Ishikawa (cell line): Measurements from ENCODE around the gene HIVEP1.

Source experiments
- EP300 ChIP-seq: IDR thresholded peaks from 2 replicates; pipeline ENCODE4 v1.6.1; 2012; ENCODE audit warnings: borderline replicate concordance
- NFIC ChIP-seq: IDR thresholded peaks from 2 replicates; pipeline ENCODE4 v1.6.1; 2012
- RAD21 ChIP-seq: IDR thresholded peaks from 2 replicates; pipeline ENCODE4 v1.6.1; 2012; ENCODE audit warnings: low read depth
- TAF1 ChIP-seq: IDR thresholded peaks from 2 replicates; pipeline ENCODE4 v1.6.1; 2012; ENCODE audit warnings: low read depth, mild to moderate bottlenecking
- TEAD4 ChIP-seq: IDR thresholded peaks from 2 replicates; pipeline ENCODE4 v1.6.1; 2012
- YY1 ChIP-seq: IDR thresholded peaks from 2 replicates; pipeline ENCODE4 v1.6.1; 2012; ENCODE audit warnings: low read depth
- ZBTB7A ChIP-seq: IDR thresholded peaks from 2 replicates; pipeline ENCODE4 v1.6.1; 2012; ENCODE audit warnings: low read depth
- TF ChIP-seq, protein P1 (sequence below): IDR thresholded peaks from 2 replicates; pipeline ENCODE4 v1.6.1; 2012; ENCODE audit warnings: low read depth, mild to moderate bottlenecking

DNA sequence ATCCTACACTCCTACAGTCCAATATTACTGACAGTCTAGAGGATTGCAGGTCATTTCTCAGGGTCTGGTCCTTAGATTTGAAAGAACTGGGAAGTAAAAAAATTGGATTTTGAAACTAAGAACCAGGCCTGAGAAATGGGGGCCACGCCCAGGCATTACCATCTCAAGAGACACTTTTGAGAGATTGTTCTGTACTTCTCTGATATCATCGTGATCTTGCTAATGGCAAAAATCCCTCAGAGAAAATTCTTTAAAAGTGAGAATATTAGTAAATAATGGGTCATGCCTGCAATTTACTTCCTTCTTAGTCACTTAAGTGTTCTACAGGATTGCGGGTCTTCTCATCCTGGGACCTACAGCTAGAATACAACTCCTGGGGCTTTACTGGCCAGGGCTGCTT lies 42.0 kb upstream of the HIVEP1 start:
- TF ChIP-seq, protein P1, sequence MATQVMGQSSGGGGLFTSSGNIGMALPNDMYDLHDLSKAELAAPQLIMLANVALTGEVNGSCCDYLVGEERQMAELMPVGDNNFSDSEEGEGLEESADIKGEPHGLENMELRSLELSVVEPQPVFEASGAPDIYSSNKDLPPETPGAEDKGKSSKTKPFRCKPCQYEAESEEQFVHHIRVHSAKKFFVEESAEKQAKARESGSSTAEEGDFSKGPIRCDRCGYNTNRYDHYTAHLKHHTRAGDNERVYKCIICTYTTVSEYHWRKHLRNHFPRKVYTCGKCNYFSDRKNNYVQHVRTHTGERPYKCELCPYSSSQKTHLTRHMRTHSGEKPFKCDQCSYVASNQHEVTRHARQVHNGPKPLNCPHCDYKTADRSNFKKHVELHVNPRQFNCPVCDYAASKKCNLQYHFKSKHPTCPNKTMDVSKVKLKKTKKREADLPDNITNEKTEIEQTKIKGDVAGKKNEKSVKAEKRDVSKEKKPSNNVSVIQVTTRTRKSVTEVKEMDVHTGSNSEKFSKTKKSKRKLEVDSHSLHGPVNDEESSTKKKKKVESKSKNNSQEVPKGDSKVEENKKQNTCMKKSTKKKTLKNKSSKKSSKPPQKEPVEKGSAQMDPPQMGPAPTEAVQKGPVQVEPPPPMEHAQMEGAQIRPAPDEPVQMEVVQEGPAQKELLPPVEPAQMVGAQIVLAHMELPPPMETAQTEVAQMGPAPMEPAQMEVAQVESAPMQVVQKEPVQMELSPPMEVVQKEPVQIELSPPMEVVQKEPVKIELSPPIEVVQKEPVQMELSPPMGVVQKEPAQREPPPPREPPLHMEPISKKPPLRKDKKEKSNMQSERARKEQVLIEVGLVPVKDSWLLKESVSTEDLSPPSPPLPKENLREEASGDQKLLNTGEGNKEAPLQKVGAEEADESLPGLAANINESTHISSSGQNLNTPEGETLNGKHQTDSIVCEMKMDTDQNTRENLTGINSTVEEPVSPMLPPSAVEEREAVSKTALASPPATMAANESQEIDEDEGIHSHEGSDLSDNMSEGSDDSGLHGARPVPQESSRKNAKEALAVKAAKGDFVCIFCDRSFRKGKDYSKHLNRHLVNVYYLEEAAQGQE = no peak
- TF ChIP-seq RAD21 = no peak
- TF ChIP-seq YY1 = no peak
- TF ChIP-seq NFIC = no peak
- TF ChIP-seq EP300 = no peak
- TF ChIP-seq ZBTB7A = no peak
- no peak for TF ChIP-seq TEAD4
- no peak for TF ChIP-seq TAF1
